H1 (cell line): Measurements from ENCODE around the gene MPPED2. TPM values are rescaled to one million over a fixed set of nuclear protein-coding genes. Genes with fewer than 3 reads are reported as not detected.

Source experiments
- CTCF ChIA-PET: fragments of 300-600 bp; sonication (Branson Sonifier 250); formaldehyde crosslinking; loops from one replicate; lab custom pipeline; 2021; ENCODE audit not compliant: partially characterized antibody; lab: Charles Lee
- POLR2A ChIA-PET: fragments of 300-600 bp; sonication (Branson Sonifier 250); formaldehyde crosslinking; loops from one replicate; lab custom pipeline; 2021; ENCODE audit warnings: inconsistent platforms; ENCODE audit not compliant: partially characterized antibody; lab: Charles Lee
- DNase-seq, 2 experiments: peaks; one replicate each; pipeline versions ENCODE4 v3.0.0 to v3.0.0-alpha.2; 2010 to 2022; ENCODE audit warnings: low spot score in 2 of 2, low read depth in 1 of 2, mixed read lengths in 1 of 2
- FAIRE-seq: peaks from 2 replicates; lab custom pipeline; 2011; peaks lifted over from hg19 to GRCh38; lab: Jason Lieb, UNC
- H2AFZ ChIP-seq: 2 replicates; pipeline ENCODE4 v1.8.1; 2012; ENCODE audit warnings: low read length, inconsistent platforms
- H2AK5ac ChIP-seq: 2 replicates; pipeline ENCODE4 v1.6.1; 2013; ENCODE audit warnings: low read depth, low read length
- H2BK120ac ChIP-seq: replicated peaks from 2 replicates; pipeline ENCODE3; 2013; ENCODE audit warnings: low read depth, low read length, inconsistent platforms
- H2BK12ac ChIP-seq: 2 replicates; pipeline ENCODE4 v1.6.1; 2013; ENCODE audit warnings: low read depth, low read length
- H2BK15ac ChIP-seq: 2 replicates; pipeline ENCODE4 v1.6.1; 2013; ENCODE audit warnings: low read length
- H2BK20ac ChIP-seq: 2 replicates; pipeline ENCODE4 v1.6.1; 2013; ENCODE audit warnings: low read length
- H2BK5ac ChIP-seq: 2 replicates; pipeline ENCODE4 v1.6.1; 2013; ENCODE audit warnings: low read depth, low read length
- H3K14ac ChIP-seq: 2 replicates; pipeline ENCODE4 v1.6.1; 2013; ENCODE audit warnings: inconsistent platforms; ENCODE audit not compliant: insufficient read length
- H3K18ac ChIP-seq: 2 replicates; pipeline ENCODE4 v1.6.1; 2013; ENCODE audit warnings: low read length; ENCODE audit errors: extremely low read depth
- H3K23ac ChIP-seq: 2 replicates; pipeline ENCODE4 v1.6.1; 2013; ENCODE audit warnings: inconsistent platforms; ENCODE audit not compliant: insufficient read length
- H3K23me2 ChIP-seq: 2 replicates; pipeline ENCODE4 v1.6.1; 2013; ENCODE audit warnings: low read depth, low read length
- H3K27ac ChIP-seq: 2 replicates; pipeline ENCODE4 v1.6.1; 2011; ENCODE audit warnings: low read depth, low read length, inconsistent platforms
- H3K27me3 ChIP-seq, 4 experiments: replicated peaks in 1 of 4; 1 replicate in 1 of 4; 2 replicates in 3 of 4; pipeline versions ENCODE4 v1.6.1 to v1.8.1; 2011 to 2013; ENCODE audit warnings: low read length in 3 of 4, mild to moderate bottlenecking in 3 of 4, inconsistent platforms in 2 of 4, mixed read lengths in 2 of 4, moderate library complexity in 1 of 4; ENCODE audit not compliant: control insufficient read depth in 3 of 4, insufficient read depth in 3 of 4; ENCODE audit errors: extremely low read depth in 1 of 4
- H3K36me3 ChIP-seq, 4 experiments: 2 replicates each; pipeline versions ENCODE4 v1.6.1 to v1.8.1; 2011 to 2013; ENCODE audit warnings: mild to moderate bottlenecking in 4 of 4, low read length in 3 of 4, moderate library complexity in 2 of 4, control low read depth in 1 of 4, inconsistent platforms in 1 of 4; ENCODE audit not compliant: insufficient read depth in 4 of 4, control insufficient read depth in 2 of 4
- H3K4ac ChIP-seq: replicated peaks from 2 replicates; pipeline ENCODE3; 2013; ENCODE audit warnings: low read length, low read depth, mixed read lengths, inconsistent platforms; ENCODE audit not compliant: insufficient read length
- H3K4me1 ChIP-seq, 4 experiments: replicated peaks in 1 of 4; 1 replicate in 1 of 4; 2 replicates in 3 of 4; pipeline versions ENCODE4 v1.6.1 to v1.8.1; 2011 to 2013; ENCODE audit warnings: low read length in 3 of 4, inconsistent platforms in 2 of 4, mixed read lengths in 1 of 4; ENCODE audit not compliant: insufficient read depth in 4 of 4, control insufficient read depth in 3 of 4
- H3K4me2 ChIP-seq, 2 experiments: 2 replicates each; pipeline versions ENCODE4 v1.6.1 to v1.8.1; 2011 to 2013; ENCODE audit warnings: low read depth in 2 of 2, low read length in 2 of 2, control low read depth in 1 of 2, inconsistent platforms in 1 of 2, mild to moderate bottlenecking in 1 of 2; ENCODE audit not compliant: insufficient read depth in 1 of 2
- H3K4me3 ChIP-seq, 4 experiments: fragments of 200-600, 300-600 bp in 1 of 4; sonication (generic), shearing (Covaris generic), sonication (Bioruptor Twin) in 1 of 4; 2 replicates each; pipeline versions ENCODE4 v1.5.1 to v1.8.1; 2011 to 2016; ENCODE audit warnings: low read length in 4 of 4, low read depth in 3 of 4, control low read depth in 2 of 4, inconsistent platforms in 2 of 4, mild to moderate bottlenecking in 2 of 4, mixed read lengths in 1 of 4, moderate library complexity in 1 of 4; ENCODE audit not compliant: insufficient read depth in 2 of 4; ENCODE audit errors: extremely low read depth in 1 of 4
- H3K56ac ChIP-seq: replicated peaks from 2 replicates; pipeline ENCODE3; 2013; ENCODE audit warnings: low read depth, mild to moderate bottlenecking, mixed read lengths, low read length, inconsistent platforms; ENCODE audit not compliant: insufficient read length
- H3K79me1 ChIP-seq: 2 replicates; pipeline ENCODE4 v1.6.1; 2013; ENCODE audit warnings: low read depth, low read length, control low read depth
- H3K79me2 ChIP-seq, 2 experiments: 2 replicates each; pipeline versions ENCODE4 v1.6.1 to v1.8.1; 2012 to 2013; ENCODE audit warnings: low read length in 2 of 2, mild to moderate bottlenecking in 2 of 2, inconsistent platforms in 1 of 2; ENCODE audit not compliant: insufficient read depth in 2 of 2, control insufficient read depth in 1 of 2
- H3K9ac ChIP-seq, 4 experiments: replicated peaks in 1 of 4; 1 replicate in 1 of 4; 2 replicates in 3 of 4; pipeline versions ENCODE4 v1.6.1 to v1.8.1; 2011 to 2013; ENCODE audit warnings: low read depth in 3 of 4, low read length in 3 of 4, control low read depth in 2 of 4, mild to moderate bottlenecking in 2 of 4, moderate library complexity in 2 of 4, inconsistent platforms in 1 of 4; ENCODE audit errors: extremely low read depth in 1 of 4
- H3K9me3 ChIP-seq, 2 experiments: 2 replicates each; pipeline versions ENCODE4 v1.6.1 to v1.8.1; 2012 to 2013; ENCODE audit warnings: mild to moderate bottlenecking in 2 of 2, moderate library complexity in 2 of 2, control low read depth in 1 of 2, inconsistent platforms in 1 of 2, low read depth in 1 of 2, low read length in 1 of 2, mixed read lengths in 1 of 2; ENCODE audit not compliant: insufficient read depth in 2 of 2
- H4K20me1 ChIP-seq, 2 experiments: replicated peaks in 1 of 2; 2 replicates each; pipeline versions ENCODE3 to v1.8.1; 2011 to 2013; ENCODE audit warnings: inconsistent platforms in 2 of 2, low read length in 2 of 2, mild to moderate bottlenecking in 1 of 2; ENCODE audit not compliant: insufficient read depth in 2 of 2, control insufficient read depth in 1 of 2
- H4K5ac ChIP-seq: 2 replicates; pipeline ENCODE4 v1.6.1; 2013; ENCODE audit warnings: low read length, low read depth, mixed read lengths, inconsistent platforms; ENCODE audit not compliant: insufficient read length
- H4K8ac ChIP-seq: 2 replicates; pipeline ENCODE4 v1.8.0; 2013; ENCODE audit warnings: mild to moderate bottlenecking, moderate library complexity, low read length, inconsistent platforms; ENCODE audit not compliant: insufficient read depth; ENCODE audit errors: extremely low read depth
- H4K91ac ChIP-seq: replicated peaks from 2 replicates; pipeline ENCODE3; 2013; ENCODE audit warnings: low read length, mixed read lengths, inconsistent platforms; ENCODE audit not compliant: insufficient read length
- ATF3 ChIP-seq: IDR thresholded peaks from 2 replicates; pipeline ENCODE4 v1.6.1; 2011; ENCODE audit warnings: low read depth, mild to moderate bottlenecking, low read length; ENCODE audit not compliant: insufficient read depth
- BACH1 ChIP-seq: IDR thresholded peaks from 2 replicates; pipeline ENCODE4 v1.6.1; 2012; ENCODE audit warnings: low read length, improper control_type of control experiment
- CREB1 ChIP-seq: IDR thresholded peaks from 2 replicates; pipeline ENCODE4 v1.6.1; 2012; ENCODE audit warnings: inconsistent platforms
- CTCF ChIP-seq, 3 experiments: IDR thresholded peaks; 1 replicate in 2 of 3; 2 replicates in 1 of 3; pipeline versions ENCODE4 v1.5.1 to v1.6.1; 2011; ENCODE audit warnings: low read length in 3 of 3, mild to moderate bottlenecking in 3 of 3, inconsistent platforms in 2 of 3, low read depth in 1 of 3, moderate library complexity in 1 of 3; ENCODE audit not compliant: insufficient read depth in 1 of 3; ENCODE audit errors: control extremely low read depth in 1 of 3
- HDAC6 ChIP-seq: IDR thresholded peaks from one replicate; pipeline ENCODE4 v1.7.1; 2012; ENCODE audit warnings: low read depth, mild to moderate bottlenecking, inconsistent platforms, low read length, moderate library complexity
- KDM4A ChIP-seq: IDR thresholded peaks from one replicate; pipeline ENCODE4 v1.7.1; 2012; ENCODE audit warnings: low read depth, mild to moderate bottlenecking, moderate library complexity, low read length, inconsistent platforms; ENCODE audit not compliant: severe bottlenecking
- PHF8 ChIP-seq: fragments of 200-600 bp; sonication (generic); conservative IDR thresholded peaks from 2 replicates; pipeline ENCODE4 v1.7.1; 2012; ENCODE audit warnings: low read depth, mild to moderate bottlenecking, inconsistent platforms, low read length, moderate library complexity
- RAD21 ChIP-seq, 2 experiments: IDR thresholded peaks in 1 of 2; conservative IDR thresholded peaks in 1 of 2; 2 replicates each; pipeline ENCODE4 v1.6.1; 2011; ENCODE audit warnings: low read depth in 2 of 2, low read length in 2 of 2, improper control_type of control experiment in 1 of 2, inconsistent platforms in 1 of 2, mild to moderate bottlenecking in 1 of 2, moderate library complexity in 1 of 2
- RBBP5 ChIP-seq: IDR thresholded peaks from 2 replicates; pipeline ENCODE4 v1.7.1; 2012; ENCODE audit warnings: low read depth, mild to moderate bottlenecking, inconsistent platforms, low read length, moderate library complexity, borderline replicate concordance
- SIX5 ChIP-seq: IDR thresholded peaks from 2 replicates; pipeline ENCODE4 v1.6.1; 2011; ENCODE audit warnings: mild to moderate bottlenecking, low read depth, low read length
- TAF1 ChIP-seq: IDR thresholded peaks from 2 replicates; pipeline ENCODE4 v1.6.1; 2011; ENCODE audit warnings: mild to moderate bottlenecking, low read depth, low read length
- WGBS, 2 experiments: shearing (Covaris generic) in 1 of 2; methylation state at CpG; one replicate each; pipeline versions ENCODE4 v1.1.6 to v1.1.7; 2013 to 2015; ENCODE audit warnings: low lambda C conversion rate in 2 of 2, mixed read lengths in 2 of 2, inconsistent platforms in 1 of 2, low coverage in 1 of 2, missing lambda C conversion rate in 1 of 2; ENCODE audit not compliant: insufficient replicate concordance in 2 of 2, insufficient coverage in 1 of 2, insufficient read length in 1 of 2; ENCODE audit errors: extremely low coverage in 1 of 2, missing lambda C conversion rate in 1 of 2; 5-methylcytosine and 5-hydroxymethylcytosine counted together
- polyA plus RNA-seq, 7 experiments: library from polyadenylated mRNA; depleted of rRNA in 3 of 7; stranded (reverse) in 5 of 7; unstranded in 2 of 7; fragments of >200 nt in 5 of 7; fragments of 200-250 nt in 2 of 7; gene quantifications; 1 replicate in 5 of 7; 2 replicates in 1 of 7; 4 replicates in 1 of 7; pipeline versions ENCODE4 v1.2.1 to v1.2.3, GENCODE V29; 2011 to 2013; ENCODE audit warnings: missing spikeins in 2 of 7, mixed read lengths in 2 of 7
- total RNA-seq: library from RNA; stranded (reverse); fragmentation: NEBNext Ultra II Directional; extraction: Animal tissue kit (Norgen Biotek cat#: 25700); gene quantifications from 2 replicates; pipeline ENCODE4 v1.2.1, GENCODE V29; 2021

MPPED2 gene
- total and polyA plus RNA-seq, 2 of the 8 experiments (the other 6 are each of a cell fraction or from before 2014, with no cell fraction given), result 1.3 to 3.5 TPM

- Histone ChIP-seq H2BK20ac (no peak overlapping the region), H3K14ac (no peak overlapping the region), H3K27ac (no peak overlapping the region), H3K4me2 (no peak overlapping the region), H2AFZ (no peak overlapping the region), H4K91ac (no peak overlapping the region), H3K23ac (no peak overlapping the region), H4K20me1 (no peaks in the 10 kb centered on the region), H3K4ac (no peak overlapping the region), H3K18ac (no peak overlapping the region), H3K56ac (no peak overlapping the region), H3K79me1 (no peaks in the 10 kb centered on the region), H4K5ac (no peak overlapping the region), H2BK5ac (no peak overlapping the region), H4K8ac (no peak overlapping the region), H3K36me3 (no peaks in the 10 kb centered on the region), H2BK120ac (no peak overlapping the region), H3K23me2 (no peaks in the 10 kb centered on the region), H3K4me3 (no peak overlapping the region), H2BK12ac (no peak overlapping the region), H2BK15ac (no peak overlapping the region), H3K9me3 (no peaks in the 10 kb centered on the region), H3K27me3 (peaks cover 0 to 2% (median 0%) of the 10 kb centered on the region in 4 experiments; a peak in 1 of 7 replicates), H3K79me2 (no peaks in the 10 kb centered on the region), H3K4me1 (no peaks in the 10 kb centered on the region), H2AK5ac (no peak overlapping the region), H3K9ac (no peak overlapping the region)
- no peak for FAIRE-seq
- CTCF ChIA-PET, result interaction anchor here (0.6 to 1.0 kb wide), 2 partner anchors 10 to 221 kb away, joined by 3 read pairs; no protein-coding TSS in a partner anchor
- WGBS, 2 experiments, result 70% methylated on average over 3 of the region's 3 CpGs; no CpG with 5 or more reads in 1 of the 2 experiments
- POLR2A ChIA-PET, result no interaction called here
- DNase-seq, result no peak
- TF ChIP-seq RBBP5 (no peak), CREB1 (no peak), CTCF (IDR thresholded peaks at IDR 0.05; ENCODE audit: control extremely low read depth in 1 of 3, insufficient read depth in 1 of 3, low read depth in 1 of 3, low read length in 3 of 3) (no peak), TAF1 (no peak), KDM4A (no peak), RAD21 (IDR thresholded peaks at IDR 0.05 in 1 of 2, conservative IDR thresholded peaks at IDR 0.05 in 1 of 2; ENCODE audit: low read depth in 2 of 2, low read length in 2 of 2) (no peak), SIX5 (no peak), PHF8 (no peak), BACH1 (no peak), HDAC6 (no peak), ATF3 (no peak)
Observed at GRCh38 chr11:30595934-30596333, 9.8 kb upstream of the MPPED2 start.
